ENCODE measurements around the gene SCOC.

SCOC gene

GRCh38 chr4:140373328-140374129 lies at the start of gene SCOC:
Gene SCOC (plus strand): TSS chr4:140373646. CDS start chr4:140379171, 5,525 bp downstream.
- DNase-seq (ENCODE audit: low read depth in 2 of 2) = peak; percentile 94 to 97

DNA sequence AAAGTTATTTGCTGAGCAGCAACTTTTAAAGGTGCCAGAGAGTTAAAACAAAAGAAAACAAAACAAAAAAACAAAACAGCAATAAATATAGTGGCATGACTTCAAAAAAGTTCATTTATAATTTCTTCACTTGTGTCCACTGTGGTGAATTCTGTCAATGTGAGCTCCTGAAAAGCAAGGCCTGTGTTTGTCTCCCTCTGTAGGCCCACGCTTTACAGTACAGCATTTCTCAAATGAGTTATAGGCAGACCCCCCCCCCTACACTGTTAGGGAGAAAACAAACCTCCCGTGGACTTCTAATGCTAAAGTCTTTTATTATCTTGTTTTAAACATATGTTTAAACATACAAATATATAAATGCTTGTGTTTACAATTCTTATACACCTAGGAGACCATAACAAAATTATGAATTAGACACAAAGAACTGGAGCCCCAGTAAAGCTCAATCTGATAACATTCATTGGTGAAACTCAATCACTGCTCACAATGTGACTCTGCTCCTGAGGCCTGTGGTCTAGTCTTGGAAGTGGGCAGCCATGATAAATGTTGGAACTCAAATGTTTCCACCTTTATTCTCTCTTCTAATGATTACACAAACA lies 47.0 kb upstream of the SCOC start:
- no peak for DNase-seq (ENCODE audit: low read depth in 2 of 2)

GRCh38 chr4:140330311-140330900 lies 43.0 kb upstream of the SCOC start:
- DNase-seq (ENCODE audit: low read depth in 2 of 2) = no peak

DNA sequence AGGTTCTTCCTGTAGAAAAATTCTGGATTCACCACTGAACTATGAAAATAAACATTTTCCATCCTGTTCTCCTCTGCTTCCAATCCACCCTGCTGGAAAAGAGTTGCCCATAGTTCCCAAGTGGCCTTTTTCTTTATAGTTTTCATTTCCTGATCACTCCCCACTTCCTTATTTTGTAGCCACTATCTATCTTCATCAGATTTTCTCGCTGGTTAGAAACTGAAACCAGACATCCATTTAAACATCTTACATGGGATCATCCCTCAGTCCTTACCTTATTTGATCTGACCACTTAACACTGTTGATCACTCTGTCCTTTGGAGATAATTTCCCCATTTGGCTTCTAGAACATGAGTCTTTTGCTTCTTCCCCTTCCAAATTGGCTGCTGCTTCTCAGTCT lies 42.2 kb upstream of the SCOC start:
- no peak for DNase-seq (ENCODE audit: low read depth in 2 of 2)

DNA sequence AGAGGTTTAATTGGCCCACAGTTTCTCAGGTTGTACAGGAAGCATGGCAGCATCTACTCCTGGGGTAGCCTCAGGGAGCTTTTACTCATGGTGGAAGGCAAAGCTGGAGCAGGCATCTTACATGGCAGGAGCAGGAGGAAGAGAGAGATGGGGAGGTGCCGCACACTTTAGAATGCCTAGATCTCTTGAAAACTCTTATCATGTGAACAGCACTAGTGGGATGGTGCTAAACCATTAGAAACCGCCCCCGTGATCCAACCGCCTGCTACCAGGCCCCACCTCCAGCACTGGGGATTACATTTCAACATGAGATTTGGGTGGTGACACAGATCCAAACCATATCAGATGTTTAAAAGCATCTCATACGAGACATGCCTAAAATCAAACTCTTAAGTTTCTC lies 41.6 kb upstream of the SCOC start:
- no peak for DNase-seq (ENCODE audit: low read depth in 2 of 2)

DNA sequence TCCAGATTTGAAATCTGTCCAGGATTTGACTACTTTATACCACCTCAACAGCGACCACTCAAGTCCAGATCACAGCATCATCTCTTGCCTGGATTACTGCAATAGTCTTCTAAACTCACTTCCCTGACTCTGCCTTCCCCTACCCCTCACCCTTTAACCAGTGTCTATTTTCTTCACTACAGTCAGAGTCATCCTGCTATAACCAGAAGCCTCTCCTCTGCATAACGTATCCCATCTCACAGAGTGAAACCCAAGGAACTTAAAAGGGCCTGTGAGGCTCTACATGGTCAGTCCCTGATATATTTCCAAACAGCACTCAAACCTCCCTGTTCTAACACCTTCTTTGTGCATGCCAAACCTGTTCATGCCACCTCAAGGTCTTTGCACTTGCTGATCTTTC lies 40.7 kb upstream of the SCOC start:
- no peak for DNase-seq (ENCODE audit: low read depth in 2 of 2)

DNA sequence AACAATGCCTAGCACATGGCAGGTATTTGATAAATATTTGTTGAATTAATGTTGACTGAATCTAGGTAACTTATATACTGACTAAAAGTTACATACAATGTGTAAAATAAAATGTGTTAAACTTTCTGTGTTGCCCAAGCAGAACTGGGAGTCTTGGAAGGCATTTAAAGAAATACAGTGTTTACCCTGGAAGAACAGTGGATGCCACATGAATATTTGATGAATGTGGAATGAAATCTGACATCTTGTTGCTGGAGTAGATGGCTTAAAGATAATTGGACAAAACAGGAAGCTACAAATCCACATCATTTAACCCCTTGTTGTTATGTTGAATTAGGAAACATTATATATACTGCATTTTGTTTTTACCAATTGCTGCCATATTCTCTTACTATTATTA lies 39.9 kb upstream of the SCOC start:
- DNase-seq (ENCODE audit: low read depth in 2 of 2) = no peak

DNA sequence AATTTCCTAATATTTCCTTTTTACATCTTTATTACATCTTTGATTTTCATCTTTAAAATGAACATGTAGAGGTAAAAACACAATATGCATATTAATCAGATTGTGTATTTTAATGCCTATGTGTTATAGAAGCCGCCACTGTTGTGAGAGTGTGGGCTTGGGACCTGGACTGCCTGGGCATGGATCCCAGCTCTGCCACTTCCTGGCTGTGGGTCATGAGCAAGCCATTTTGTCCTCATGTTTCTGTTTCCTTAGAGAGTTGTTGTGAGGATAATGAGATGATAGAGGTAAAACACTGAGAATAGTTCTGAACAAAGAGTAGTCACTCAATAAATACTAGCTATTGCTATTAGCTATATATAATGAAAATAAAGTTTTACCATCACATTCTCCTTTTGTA lies 38.4 kb upstream of the SCOC start:
- DNase-seq (ENCODE audit: low read depth in 2 of 2) = no peak

DNA sequence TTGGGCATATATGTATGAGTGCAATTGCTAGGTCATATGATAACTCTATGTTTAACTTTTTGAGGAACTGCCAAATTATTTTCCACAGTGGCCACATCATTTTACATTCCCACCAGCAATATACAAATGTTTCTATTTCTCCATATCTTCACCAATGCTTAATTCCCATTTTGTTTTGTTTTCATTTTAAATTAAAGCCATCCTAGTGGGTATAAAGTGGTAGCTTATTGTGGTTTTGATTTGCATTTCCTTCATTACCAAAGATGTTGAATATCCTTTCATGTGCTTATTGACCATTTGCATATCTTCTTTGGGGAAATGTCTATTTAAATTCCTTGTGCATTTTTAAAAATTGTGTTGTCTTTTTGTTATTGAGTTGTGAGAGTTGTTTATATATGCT lies 36.7 kb upstream of the SCOC start:
- DNase-seq (ENCODE audit: low read depth in 2 of 2) = no peak

- DNase-seq (ENCODE audit: low read depth in 2 of 2) = no peak
Observed at GRCh38 chr4:140342620-140343019, 30.8 kb upstream of the SCOC start.

DNA sequence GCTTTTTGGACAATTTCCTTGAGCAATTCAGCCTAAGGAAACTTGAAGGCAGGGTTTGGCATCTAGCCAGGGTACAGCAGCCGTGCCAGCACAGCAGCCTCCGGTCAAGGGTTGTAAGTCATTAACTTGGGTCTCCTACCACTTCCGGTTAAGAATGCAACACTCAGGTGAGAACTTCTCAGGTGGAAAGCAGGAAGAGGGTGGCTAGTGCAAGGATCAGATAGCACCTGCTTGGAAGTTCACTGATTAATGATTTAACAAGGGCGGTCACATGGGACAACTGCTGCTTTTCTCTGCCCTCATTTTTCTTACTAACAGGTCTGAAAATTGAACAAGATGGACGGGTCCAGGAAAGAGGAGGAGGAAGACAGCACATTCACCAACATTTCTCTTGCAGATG lies 30.1 kb upstream of the SCOC start:
- no peak for DNase-seq (ENCODE audit: low read depth in 2 of 2)

DNA sequence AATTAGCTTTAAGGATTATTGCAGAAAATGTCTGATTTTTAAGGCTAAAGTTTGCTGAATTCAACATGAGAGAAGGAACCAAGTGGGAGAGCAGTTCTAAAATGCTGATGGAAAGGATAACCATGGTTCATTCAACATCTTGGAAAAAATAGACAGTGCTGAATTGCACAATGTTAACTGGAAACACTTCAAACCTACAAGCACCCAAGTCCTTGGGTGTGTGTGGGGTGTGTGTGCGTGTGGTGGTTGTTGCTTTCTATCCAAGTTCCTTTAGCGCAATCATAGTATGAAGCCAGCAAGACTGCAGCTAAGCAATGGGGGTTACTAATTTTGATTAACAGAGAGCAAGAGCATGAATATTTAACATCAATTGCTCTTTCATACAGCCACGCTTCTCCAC lies 29.3 kb upstream of the SCOC start:
- DNase-seq (ENCODE audit: low read depth in 2 of 2) = no peak

GRCh38 chr4:140344621-140345020 lies 28.8 kb upstream of the SCOC start:
- DNase-seq (ENCODE audit: low read depth in 2 of 2) = no peak

GRCh38 chr4:140346136-140346535 lies 27.3 kb upstream of the SCOC start:
- no peak for DNase-seq (ENCODE audit: low read depth in 2 of 2)

DNA sequence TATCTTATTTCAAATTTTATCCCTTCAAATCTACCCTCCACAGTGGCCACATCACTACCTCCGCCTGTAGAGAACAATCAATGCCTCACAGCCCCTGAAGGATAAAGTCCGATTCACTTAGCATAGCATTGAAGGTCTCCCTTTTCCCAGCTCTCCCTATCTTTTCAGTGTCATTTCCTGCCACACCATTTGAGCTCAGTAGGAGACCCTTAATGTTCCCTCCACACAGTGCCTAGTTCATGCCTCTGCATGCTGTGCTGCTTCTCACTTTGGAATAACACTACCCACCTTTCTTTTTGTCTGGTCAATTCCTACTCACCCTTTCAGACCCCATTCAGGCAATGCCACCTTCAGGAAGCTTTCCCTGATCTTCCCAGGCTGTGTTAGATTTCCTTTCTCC lies 23.6 kb upstream of the SCOC start:
- no peak for DNase-seq (ENCODE audit: low read depth in 2 of 2)

DNA sequence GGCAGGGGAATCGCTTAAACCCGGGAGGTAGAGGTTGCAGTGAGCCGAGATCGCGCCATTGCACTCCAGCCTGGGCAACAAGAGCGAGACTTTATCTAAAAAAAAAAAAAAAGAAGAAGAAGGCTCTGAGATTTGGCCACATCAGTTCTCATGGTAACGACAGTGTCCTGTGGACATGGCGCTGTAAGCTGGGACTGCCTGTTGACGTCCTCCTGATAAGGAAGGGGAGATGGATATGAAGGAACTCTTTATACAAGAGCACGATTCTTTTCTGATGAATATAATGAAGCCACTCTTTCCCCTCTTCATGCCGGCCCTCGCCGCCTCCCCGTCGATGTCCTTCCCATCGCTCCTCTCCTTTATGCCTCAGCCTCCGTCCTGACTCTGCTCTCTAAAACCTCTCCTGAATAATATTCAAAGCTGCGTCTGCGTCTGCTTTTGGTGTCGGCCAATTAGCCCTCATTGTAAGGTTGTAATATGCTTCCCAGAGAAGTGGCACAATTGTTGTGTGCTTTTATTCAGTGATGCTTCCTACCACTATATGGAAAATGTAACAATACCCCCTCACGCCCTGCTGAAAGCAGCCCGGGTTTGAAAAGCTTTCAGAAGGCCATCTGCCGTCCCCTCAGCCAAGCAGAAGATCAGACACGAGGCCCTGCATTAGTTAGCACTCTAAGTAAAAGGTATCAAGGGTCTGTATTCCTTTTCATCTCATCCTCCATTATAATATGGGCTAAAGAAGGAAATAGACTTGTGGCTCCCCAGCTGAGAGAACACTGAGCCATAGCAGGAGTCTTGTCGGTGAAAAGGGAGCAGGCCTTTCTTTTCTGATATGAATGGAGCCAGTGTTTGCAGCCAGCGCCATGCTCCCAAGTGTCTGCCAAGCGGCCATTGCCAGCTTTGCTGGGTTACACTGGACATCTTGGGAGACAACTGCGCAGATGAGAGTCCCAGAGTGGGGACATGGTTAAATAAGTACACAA lies 22.1 kb upstream of the SCOC start:
- DNase-seq (ENCODE audit: low read depth in 2 of 2) = no peak

DNA sequence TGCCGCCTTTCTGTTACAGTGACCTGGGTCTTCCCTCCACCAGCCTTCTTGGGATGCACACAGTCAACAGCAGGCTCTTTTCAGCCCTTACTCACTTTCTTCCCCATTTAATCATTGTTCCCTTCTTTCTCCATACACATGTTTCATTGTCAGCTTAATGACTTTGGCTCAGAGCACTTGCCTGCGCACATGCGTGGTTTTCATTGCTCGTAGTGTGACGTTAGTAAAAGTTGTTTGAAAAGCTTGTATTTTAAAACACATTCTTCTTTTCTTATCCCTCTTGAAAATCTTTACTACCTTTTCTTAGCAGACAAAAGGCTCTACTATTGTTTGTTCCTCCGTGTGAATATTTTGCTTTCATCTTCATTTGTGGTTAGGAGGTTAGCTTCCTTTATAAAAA lies 19.7 kb upstream of the SCOC start:
- no peak for DNase-seq (ENCODE audit: low read depth in 2 of 2)

DNA sequence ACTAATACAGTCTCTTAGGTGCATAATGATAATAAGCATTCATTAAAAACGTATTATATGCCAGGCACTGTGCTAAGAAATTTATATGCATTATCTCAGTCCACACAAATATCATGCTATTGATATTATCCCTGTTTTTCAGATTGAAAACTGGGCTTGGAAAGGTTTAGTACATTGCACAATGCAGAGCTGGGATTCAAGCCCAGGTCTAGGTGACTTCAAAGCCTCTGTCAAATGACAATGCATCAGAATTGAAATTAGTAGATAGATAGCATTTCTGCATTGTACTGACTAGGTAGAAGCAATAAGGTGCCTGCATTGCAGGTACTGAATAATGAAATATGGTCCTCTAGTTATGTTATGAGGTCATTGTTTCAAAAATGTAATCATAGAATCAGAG lies 18.2 kb upstream of the SCOC start:
- DNase-seq (ENCODE audit: low read depth in 2 of 2) = no peak

GRCh38 chr4:140357868-140358267 lies 15.6 kb upstream of the SCOC start:
- DNase-seq (ENCODE audit: low read depth in 2 of 2) = no peak

DNA sequence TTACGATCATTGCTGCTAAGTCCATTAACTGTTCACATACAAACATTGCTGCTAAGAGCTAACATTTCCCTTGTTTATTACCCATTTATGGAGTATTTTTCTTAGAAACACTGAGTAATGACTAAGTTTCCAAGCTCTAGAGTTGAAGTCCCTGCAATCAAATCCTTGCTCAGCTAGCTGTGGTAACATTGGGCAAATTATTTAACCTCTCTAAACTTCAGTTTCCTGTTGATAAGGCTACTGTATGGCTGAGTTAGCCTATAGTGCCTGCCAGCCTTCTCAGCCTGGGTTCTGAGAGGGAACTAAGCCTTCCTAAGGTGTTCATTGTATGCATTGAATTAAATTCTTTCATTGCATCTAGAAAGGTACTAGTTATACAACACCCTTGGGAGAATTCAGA lies 15.2 kb upstream of the SCOC start:
- no peak for DNase-seq (ENCODE audit: low read depth in 2 of 2)

DNA sequence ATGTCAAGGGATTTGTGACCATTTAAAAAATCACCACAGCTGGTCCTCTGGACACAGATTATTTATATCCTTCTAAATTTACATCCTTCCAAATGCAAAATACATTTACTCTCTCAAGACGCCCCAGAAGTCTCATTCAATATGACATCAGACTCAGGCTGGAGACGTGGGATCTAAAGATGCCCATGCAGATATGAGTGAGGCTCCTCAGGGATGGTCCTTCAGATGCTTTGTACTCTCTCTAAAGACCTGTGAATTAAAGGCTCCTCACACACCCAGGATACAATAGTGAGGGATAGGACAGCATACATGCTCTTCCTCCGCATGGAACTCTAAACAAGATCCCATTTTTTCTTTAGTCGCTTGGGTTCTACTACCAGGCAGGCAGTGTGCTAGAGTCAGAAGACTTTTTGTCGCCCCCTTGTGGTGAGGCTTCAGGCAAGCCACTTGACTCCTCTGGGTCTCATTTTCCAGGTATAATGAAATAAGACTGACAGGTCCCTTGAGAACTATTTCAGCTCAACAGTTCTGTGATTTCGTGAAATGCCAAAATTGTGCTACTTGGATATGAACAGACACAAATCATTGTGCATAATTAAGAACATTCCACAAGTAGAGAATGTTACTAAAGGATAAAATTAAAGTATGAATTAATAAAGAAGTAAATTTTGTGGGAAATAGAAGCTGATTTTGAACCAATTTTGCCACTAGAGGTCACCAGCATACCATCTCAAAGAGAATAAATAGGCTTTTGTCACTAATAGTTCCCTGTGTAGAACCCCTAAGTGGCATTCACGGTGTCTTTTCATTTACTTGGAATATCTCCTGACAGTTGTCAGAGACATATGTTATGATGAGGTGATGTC lies 13.7 kb upstream of the SCOC start:
- peak; percentile 50 to 64 for DNase-seq (ENCODE audit: low read depth in 2 of 2)
